Measurements from ENCODE around the gene ANGPT4.
"Not testable (repeated sequence)": the region's sequence is repeated elsewhere in the genome, so short reads cannot be mapped to it uniquely, and the experiment has no call there.

ANGPT4 gene

GRCh38 chr20:842547-842940 is 73.6 kb downstream of the ANGPT4 start:
- no peak for DNase-seq

GRCh38 chr20:841568-842546 is 74.3 kb downstream of the ANGPT4 start:
- DNase-seq = no peak

- peak in 1 of 2 experiments; percentile 27 for DNase-seq
Observed at GRCh38 chr20:840858-841567, 75.1 kb downstream of the ANGPT4 start.

- DNase-seq = no peak
Observed at GRCh38 chr20:840503-840857, 75.7 kb downstream of the ANGPT4 start.

- no peak for DNase-seq
Observed at GRCh38 chr20:839626-840025, 76.5 kb downstream of the ANGPT4 start.

GRCh38 chr20:839015-839414 is 77.1 kb downstream of the ANGPT4 start:
- DNase-seq = no peak

GRCh38 chr20:836190-836589 is 79.9 kb downstream of the ANGPT4 start:
- DNase-seq = no peak

GRCh38 chr20:835608-836045 is 80.5 kb downstream of the ANGPT4 start:
- peak in 1 of 2 experiments; percentile 60 for DNase-seq

- no peak for DNase-seq
Observed at GRCh38 chr20:834151-834746, 81.9 kb downstream of the ANGPT4 start.

GRCh38 chr20:833450-834150 is 82.5 kb downstream of the ANGPT4 start, which contains the start of gene FAM110A:
Gene FAM110A (plus strand): TSS chr20:833715. CDS start chr20:844805, 11,090 bp downstream.
- DNase-seq = peak; percentile 92 to 95

- no peak for DNase-seq
Observed at GRCh38 chr20:833121-833449, 83.0 kb downstream of the ANGPT4 start.

- no peak for DNase-seq
Observed at GRCh38 chr20:831956-832355, 84.2 kb downstream of the ANGPT4 start.

- no peak for DNase-seq
Observed at GRCh38 chr20:831251-831650, 84.9 kb downstream of the ANGPT4 start.

GRCh38 chr20:830011-830521 is 86.1 kb downstream of the ANGPT4 start:
- DNase-seq = no peak

GRCh38 chr20:829551-829950 is 86.6 kb downstream of the ANGPT4 start:
- DNase-seq = no peak

GRCh38 chr20:828987-829386 is 87.1 kb downstream of the ANGPT4 start:
- DNase-seq = no peak

- DNase-seq = not testable (repeated sequence)
Observed at GRCh38 chr20:827981-828380, 88.2 kb downstream of the ANGPT4 start.

- DNase-seq = no peak
Observed at GRCh38 chr20:826695-827323, 89.3 kb downstream of the ANGPT4 start.

- DNase-seq = no peak
Observed at GRCh38 chr20:825710-826421, 90.3 kb downstream of the ANGPT4 start.

- DNase-seq = no peak
Observed at GRCh38 chr20:824916-825315, 91.2 kb downstream of the ANGPT4 start.

GRCh38 chr20:824490-824889 is 91.6 kb downstream of the ANGPT4 start:
- DNase-seq = no peak

- DNase-seq = no peak
Observed at GRCh38 chr20:823574-823902, 92.6 kb downstream of the ANGPT4 start.
